ENCODE data around the gene TULP4. TPM values are rescaled to one million over a fixed set of nuclear protein-coding genes. Genes with fewer than 3 reads are reported as not detected.

The TULP4 gene
- total RNA-seq, 4 donors from 2014 or later: 129 to 170 (median 156) TPM

DNA sequence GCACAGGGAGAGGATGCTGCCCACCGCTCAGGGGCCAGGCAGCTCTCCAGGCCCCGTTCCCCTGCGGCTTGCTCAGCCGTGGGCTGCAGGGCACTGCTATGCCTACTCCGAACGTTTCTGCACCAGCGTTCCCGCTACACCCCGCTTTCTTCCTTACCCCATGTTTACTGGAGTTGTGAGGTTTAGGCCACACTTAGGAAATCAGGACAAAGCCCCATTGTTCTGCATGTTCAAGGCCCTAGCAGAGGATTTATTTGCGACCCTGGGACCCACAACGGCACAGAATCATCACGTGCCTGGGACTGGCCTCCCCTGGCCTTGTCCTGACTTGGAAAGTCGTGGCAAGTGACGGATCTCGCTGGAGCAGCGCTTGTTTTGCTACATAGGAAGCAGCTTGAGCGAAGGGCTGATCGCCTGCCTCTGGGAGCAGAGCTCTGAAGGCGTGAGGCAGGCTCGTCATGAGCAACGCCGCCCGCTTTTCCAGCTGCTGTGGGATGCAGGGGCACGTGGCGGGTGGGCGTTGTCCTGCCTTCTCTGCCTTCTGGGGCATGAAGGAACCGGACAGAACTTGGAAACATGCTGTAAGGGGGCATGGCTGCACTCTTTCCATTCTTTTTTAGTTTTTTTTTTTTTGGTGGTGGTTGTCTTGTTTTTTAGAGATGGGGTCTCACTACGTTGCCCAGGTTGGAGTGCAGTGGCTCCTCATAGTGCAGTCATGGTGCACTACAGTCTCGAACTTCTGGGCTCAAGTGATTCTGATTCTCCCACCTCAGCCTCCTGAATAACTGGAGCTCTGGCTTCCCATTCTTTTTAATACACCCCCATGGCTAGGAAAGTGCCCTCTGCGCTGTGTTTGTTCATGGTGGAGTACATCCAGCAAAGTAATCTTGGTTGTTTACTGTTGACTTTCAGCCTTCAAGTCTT, 233.0 kb downstream of the TULP4 start:
- TF ChIP-seq POLR2AphosphoS5 (IDR thresholded peaks at IDR 0.05) (no peak), POLR2A (IDR thresholded peaks at IDR 0.05; ENCODE audit: low read depth) (no peak), EP300 (IDR thresholded peaks at IDR 0.05) (no peak)
- TF ChIP-seq, protein P1, sequence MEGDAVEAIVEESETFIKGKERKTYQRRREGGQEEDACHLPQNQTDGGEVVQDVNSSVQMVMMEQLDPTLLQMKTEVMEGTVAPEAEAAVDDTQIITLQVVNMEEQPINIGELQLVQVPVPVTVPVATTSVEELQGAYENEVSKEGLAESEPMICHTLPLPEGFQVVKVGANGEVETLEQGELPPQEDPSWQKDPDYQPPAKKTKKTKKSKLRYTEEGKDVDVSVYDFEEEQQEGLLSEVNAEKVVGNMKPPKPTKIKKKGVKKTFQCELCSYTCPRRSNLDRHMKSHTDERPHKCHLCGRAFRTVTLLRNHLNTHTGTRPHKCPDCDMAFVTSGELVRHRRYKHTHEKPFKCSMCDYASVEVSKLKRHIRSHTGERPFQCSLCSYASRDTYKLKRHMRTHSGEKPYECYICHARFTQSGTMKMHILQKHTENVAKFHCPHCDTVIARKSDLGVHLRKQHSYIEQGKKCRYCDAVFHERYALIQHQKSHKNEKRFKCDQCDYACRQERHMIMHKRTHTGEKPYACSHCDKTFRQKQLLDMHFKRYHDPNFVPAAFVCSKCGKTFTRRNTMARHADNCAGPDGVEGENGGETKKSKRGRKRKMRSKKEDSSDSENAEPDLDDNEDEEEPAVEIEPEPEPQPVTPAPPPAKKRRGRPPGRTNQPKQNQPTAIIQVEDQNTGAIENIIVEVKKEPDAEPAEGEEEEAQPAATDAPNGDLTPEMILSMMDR (IDR thresholded peaks at IDR 0.05): no peak
- intact Hi-C loops (cut with DNase I): no loop called here
- DNase-seq (ENCODE audit: extremely low spot score): no peak
- no peak overlapping the region for H3K4me3 ChIP-seq
- no peaks in the 10 kb centered on the region for H3K36me3 ChIP-seq
- H3K27me3 ChIP-seq: peaks cover 0 to 19% (median 0%) of the 10 kb centered on the region in 4 donors
- no peaks in the 10 kb centered on the region for H3K4me1 ChIP-seq
- H3K27ac ChIP-seq (replicated peaks in 1 of 4): no peak overlapping the region
- H3K9me3 ChIP-seq: no peaks in the 10 kb centered on the region
- WGBS: 76% methylated on average over 29 of the region's 30 CpGs

DNA sequence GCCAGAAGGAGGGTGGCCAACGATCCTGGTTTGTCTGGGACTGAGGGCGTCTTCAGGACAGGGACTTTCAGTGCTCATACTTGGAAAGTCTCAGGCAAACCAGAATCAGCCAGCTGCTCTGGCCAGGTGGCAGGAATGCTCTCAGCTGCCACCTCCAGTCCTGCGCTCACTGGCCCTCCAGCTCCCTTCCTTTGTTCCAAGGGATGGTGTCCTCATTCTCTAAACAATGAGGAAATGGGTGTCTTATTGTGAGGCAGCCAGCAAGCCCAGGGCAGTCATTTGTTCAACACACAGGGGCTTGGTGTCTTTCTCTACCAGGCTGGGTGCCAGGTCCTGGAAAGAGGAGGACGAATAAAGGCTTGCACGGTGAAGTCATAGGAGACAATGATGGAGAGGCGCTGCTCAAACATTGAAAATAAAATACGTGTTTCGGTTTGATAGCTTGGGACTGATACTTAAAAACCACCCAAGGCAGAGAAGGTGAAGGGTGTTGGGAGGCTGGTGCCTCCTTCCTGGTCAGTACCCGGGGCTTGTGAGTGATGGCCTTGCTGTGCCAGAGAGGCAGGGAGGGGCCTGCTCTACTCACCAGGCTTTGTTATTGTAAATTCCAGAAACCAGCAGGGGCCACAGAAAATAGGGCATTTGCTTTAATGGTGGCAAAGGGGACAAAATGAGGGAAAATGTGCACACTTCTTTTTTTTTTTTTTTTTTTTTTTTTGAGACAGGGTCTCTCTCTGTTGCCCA, 236.3 kb downstream of the TULP4 start:
- Histone ChIP-seq H3K36me3 (no peaks in the 10 kb centered on the region), H3K4me3 (no peak overlapping the region), H3K4me1 (no peaks in the 10 kb centered on the region), H3K27me3 (peaks cover 0 to 6% (median 0%) of the 10 kb centered on the region in 4 donors), H3K27ac (replicated peaks in 1 of 4) (no peak overlapping the region), H3K9me3 (no peaks in the 10 kb centered on the region)
- TF ChIP-seq POLR2AphosphoS5 (IDR thresholded peaks at IDR 0.05) (no peak), EP300 (IDR thresholded peaks at IDR 0.05) (no peak), POLR2A (IDR thresholded peaks at IDR 0.05; ENCODE audit: low read depth) (no peak)
- TF ChIP-seq, protein P1 (IDR thresholded peaks at IDR 0.05): no peak
- intact Hi-C loops (cut with DNase I): no loop called here
- WGBS: 78% methylated on average over 9 of the region's 9 CpGs
- DNase-seq (ENCODE audit: extremely low spot score): no peak

DNA sequence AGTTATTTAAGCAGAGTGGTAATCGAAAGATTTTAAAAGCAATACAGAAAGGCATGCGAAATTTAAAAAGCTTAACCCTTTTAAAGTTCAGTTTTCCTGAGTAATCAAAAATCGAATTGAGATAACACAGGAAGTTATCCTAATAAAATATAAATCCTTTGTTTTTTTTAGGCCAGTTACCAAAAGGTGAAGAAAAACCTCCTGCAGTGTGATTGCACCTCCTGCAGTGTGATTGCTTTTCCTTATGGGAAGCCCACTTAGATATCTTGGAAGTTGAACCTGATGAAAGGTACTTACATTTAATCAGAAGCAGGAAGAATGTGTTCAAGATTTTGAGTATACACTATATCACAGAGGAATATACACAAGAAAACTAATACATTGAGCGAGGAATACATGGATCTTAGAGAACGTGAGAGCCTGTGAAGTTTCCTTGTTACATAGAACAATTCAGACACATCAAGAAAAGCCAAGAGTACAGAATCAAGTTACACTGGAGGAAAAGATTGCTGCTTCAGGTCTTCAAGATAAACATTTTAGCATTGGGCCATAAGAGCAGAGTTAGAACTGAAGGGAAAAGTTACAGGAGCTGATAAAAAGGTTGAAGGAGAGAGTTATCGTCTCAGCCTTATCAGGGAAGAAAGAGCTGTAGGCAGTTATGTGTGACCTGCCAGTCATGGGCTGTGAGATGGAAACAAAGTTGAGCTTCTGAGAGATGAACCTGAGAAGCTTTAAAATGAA, 240.0 kb downstream of the TULP4 start:
- H3K27ac ChIP-seq (replicated peaks in 1 of 4): no peak overlapping the region
- no peak for DNase-seq (ENCODE audit: extremely low spot score)
- intact Hi-C loops (cut with DNase I): no loop called here
- H3K9me3 ChIP-seq: no peaks in the 10 kb centered on the region
- H3K4me1 ChIP-seq: no peaks in the 10 kb centered on the region
- no peak overlapping the region for H3K4me3 ChIP-seq
- H3K27me3 ChIP-seq: peaks cover 0 to 5% (median 0%) of the 10 kb centered on the region in 4 donors
- H3K36me3 ChIP-seq: no peaks in the 10 kb centered on the region
- TF ChIP-seq POLR2A (IDR thresholded peaks at IDR 0.05; ENCODE audit: low read depth): no peak
- no peak for TF ChIP-seq EP300 (IDR thresholded peaks at IDR 0.05)
- TF ChIP-seq POLR2AphosphoS5 (IDR thresholded peaks at IDR 0.05): no peak
- TF ChIP-seq, protein P1 (IDR thresholded peaks at IDR 0.05): no peak
- 80% methylated on average over 6 of the region's 6 CpGs for WGBS

DNA sequence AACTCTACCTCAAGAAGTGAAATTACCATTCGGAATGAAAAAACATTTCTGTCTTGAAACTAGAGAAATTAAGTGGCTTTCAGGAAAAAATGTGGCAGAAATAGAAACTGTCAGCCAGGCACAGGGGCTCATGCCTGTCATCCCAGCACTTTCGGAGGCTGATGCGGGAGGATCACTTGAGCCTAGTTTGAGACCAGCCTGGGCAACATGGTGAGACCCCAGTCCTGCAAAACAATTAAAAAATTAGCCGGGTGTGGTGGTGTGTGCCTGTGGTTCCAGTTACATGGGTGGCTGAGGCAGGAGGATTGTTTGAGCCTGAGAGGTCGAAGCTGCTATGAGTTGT, 240.5 kb downstream of the TULP4 start:
- intact Hi-C loops (cut with DNase I): no loop called here
- no peaks in the 10 kb centered on the region for H3K9me3 ChIP-seq
- no peak for DNase-seq (ENCODE audit: extremely low spot score)
- H3K4me1 ChIP-seq: no peaks in the 10 kb centered on the region
- H3K27ac ChIP-seq (replicated peaks in 1 of 4): no peak overlapping the region
- no peaks in the 10 kb centered on the region for H3K36me3 ChIP-seq
- WGBS: 89% methylated on average over 5 of the region's 5 CpGs
- peaks cover 0 to 5% (median 0%) of the 10 kb centered on the region in 4 donors for H3K27me3 ChIP-seq
- TF ChIP-seq POLR2AphosphoS5 (IDR thresholded peaks at IDR 0.05): no peak
- no peak for TF ChIP-seq EP300 (IDR thresholded peaks at IDR 0.05)
- TF ChIP-seq, protein P1 (IDR thresholded peaks at IDR 0.05): no peak
- TF ChIP-seq POLR2A (IDR thresholded peaks at IDR 0.05; ENCODE audit: low read depth): no peak
- H3K4me3 ChIP-seq: no peak overlapping the region
